GM19324 (cell line): ENCODE measurements around the gene CERS1.

Experiments used
- ATAC-seq: cut with Tn5 transposase; IDR thresholded peaks from one replicate; pipeline ENCODE4 v1.9.1; 2021; ENCODE audit warnings: mild to moderate bottlenecking, moderate library complexity; ENCODE audit not compliant: unreplicated experiment, low FRiP score

The CERS1 gene

GRCh38 chr19:18895824-18896341 lies at the start of gene CERS1:
CERS1 (minus strand) TSS chr19:18896158; CDS start chr19:18896072, 86 bp downstream.
- no peak for ATAC-seq

- no peak for ATAC-seq
Measured at GRCh38 chr19:18945297-18945696, 49.3 kb upstream of the CERS1 start.

- ATAC-seq, result no peak
Measured at GRCh38 chr19:18943465-18943864, 47.5 kb upstream of the CERS1 start.

- no peak for ATAC-seq
Measured at GRCh38 chr19:18942692-18943091, 46.7 kb upstream of the CERS1 start.

GRCh38 chr19:18941628-18942354 lies 45.8 kb upstream of the CERS1 start:
- ATAC-seq, result no peak

GRCh38 chr19:18940769-18941627 lies 45.0 kb upstream of the CERS1 start, which contains the start of gene HOMER3:
HOMER3 (minus strand) TSS chr19:18941217; CDS start chr19:18938982, 2,235 bp downstream.
- ATAC-seq, result no peak

- no peak for ATAC-seq
Measured at GRCh38 chr19:18939922-18940768, 44.2 kb upstream of the CERS1 start.

- ATAC-seq, result no peak
Measured at GRCh38 chr19:18939163-18939562, 43.2 kb upstream of the CERS1 start.

- no peak for ATAC-seq
Measured at GRCh38 chr19:18933297-18933696, 37.3 kb upstream of the CERS1 start.

GRCh38 chr19:18932216-18932841 lies 36.4 kb upstream of the CERS1 start:
- ATAC-seq, result no peak

GRCh38 chr19:18931316-18932162 lies 35.6 kb upstream of the CERS1 start:
- ATAC-seq, result no peak

GRCh38 chr19:18929311-18929710 lies 33.4 kb upstream of the CERS1 start:
- no peak for ATAC-seq

- no peak for ATAC-seq
Measured at GRCh38 chr19:18928018-18928805, 32.3 kb upstream of the CERS1 start.

- ATAC-seq, result no peak
Measured at GRCh38 chr19:18924684-18925213, 28.8 kb upstream of the CERS1 start.

- no peak for ATAC-seq
Measured at GRCh38 chr19:18922228-18922985, 26.4 kb upstream of the CERS1 start.

- no peak for ATAC-seq
Measured at GRCh38 chr19:18921593-18921992, 25.6 kb upstream of the CERS1 start.

GRCh38 chr19:18920400-18920799 lies 24.4 kb upstream of the CERS1 start:
- ATAC-seq, result no peak

GRCh38 chr19:18919900-18920214 lies 23.9 kb upstream of the CERS1 start:
- no peak for ATAC-seq
